Neural crest cell (in vitro differentiated cells): Measurements from ENCODE around the gene TRIM8. TPM values are rescaled to one million over a fixed set of nuclear protein-coding genes. Genes with fewer than 3 reads are reported as not detected.

ENCODE experiments used
- DNase-seq: peaks from one replicate; pipeline ENCODE4 v3.0.0; 2021; ENCODE audit warnings: low read depth, mixed read lengths, low spot score
- H3K27ac Mint-ChIP-seq: one replicate; pipeline ENCODE4 v1.8.0; 2021; ENCODE audit warnings: mild to moderate bottlenecking, mixed read lengths; ENCODE audit not compliant: unreplicated experiment
- H3K27me3 Mint-ChIP-seq: 2 replicates; pipeline ENCODE4 v1.8.0; 2021; ENCODE audit warnings: low read depth, mild to moderate bottlenecking, mixed read lengths
- H3K36me3 Mint-ChIP-seq: 2 replicates; pipeline ENCODE4 v1.8.0; 2021; ENCODE audit warnings: low read depth, mild to moderate bottlenecking, mixed read lengths
- H3K4me1 Mint-ChIP-seq: 2 replicates; pipeline ENCODE4 v1.8.0; 2021; ENCODE audit warnings: mixed read lengths
- H3K4me3 Mint-ChIP-seq: one replicate; pipeline ENCODE4 v1.8.0; 2021; ENCODE audit warnings: mild to moderate bottlenecking, mixed read lengths
- H3K9me3 Mint-ChIP-seq: 2 replicates; pipeline ENCODE4 v1.8.0; 2021; ENCODE audit warnings: mixed read lengths
- total RNA-seq: library from RNA; stranded (reverse); gene quantifications from 2 replicates; pipeline ENCODE4 v1.2.1, GENCODE V29; 2021
- TF ChIP-seq, protein P1 (sequence below): fragments of 200-600 bp; sonication (generic); conservative IDR thresholded peaks from 2 replicates; pipeline ENCODE4 v1.5.0; 2021; ENCODE audit warnings: antibody characterized with exemption, mild to moderate bottlenecking

Gene TRIM8
- total RNA-seq, 1 donor from 2014 or later: 76.9 TPM

- no peaks in the 10 kb centered on the region for H3K36me3 Mint-ChIP-seq
- H3K4me1 Mint-ChIP-seq: peaks cover 49% of the 10 kb centered on the region
- H3K9me3 Mint-ChIP-seq: no peaks in the 10 kb centered on the region
- peak overlapping the region; percentile 80 for H3K4me3 Mint-ChIP-seq
- no peak overlapping the region for H3K27ac Mint-ChIP-seq
- TF ChIP-seq, protein P1, sequence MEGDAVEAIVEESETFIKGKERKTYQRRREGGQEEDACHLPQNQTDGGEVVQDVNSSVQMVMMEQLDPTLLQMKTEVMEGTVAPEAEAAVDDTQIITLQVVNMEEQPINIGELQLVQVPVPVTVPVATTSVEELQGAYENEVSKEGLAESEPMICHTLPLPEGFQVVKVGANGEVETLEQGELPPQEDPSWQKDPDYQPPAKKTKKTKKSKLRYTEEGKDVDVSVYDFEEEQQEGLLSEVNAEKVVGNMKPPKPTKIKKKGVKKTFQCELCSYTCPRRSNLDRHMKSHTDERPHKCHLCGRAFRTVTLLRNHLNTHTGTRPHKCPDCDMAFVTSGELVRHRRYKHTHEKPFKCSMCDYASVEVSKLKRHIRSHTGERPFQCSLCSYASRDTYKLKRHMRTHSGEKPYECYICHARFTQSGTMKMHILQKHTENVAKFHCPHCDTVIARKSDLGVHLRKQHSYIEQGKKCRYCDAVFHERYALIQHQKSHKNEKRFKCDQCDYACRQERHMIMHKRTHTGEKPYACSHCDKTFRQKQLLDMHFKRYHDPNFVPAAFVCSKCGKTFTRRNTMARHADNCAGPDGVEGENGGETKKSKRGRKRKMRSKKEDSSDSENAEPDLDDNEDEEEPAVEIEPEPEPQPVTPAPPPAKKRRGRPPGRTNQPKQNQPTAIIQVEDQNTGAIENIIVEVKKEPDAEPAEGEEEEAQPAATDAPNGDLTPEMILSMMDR: no peak
- DNase-seq: no peak
- no peaks in the 10 kb centered on the region for H3K27me3 Mint-ChIP-seq
Observed at GRCh38 chr10:102668326-102669107, 24.2 kb downstream of the TRIM8 start.

DNA sequence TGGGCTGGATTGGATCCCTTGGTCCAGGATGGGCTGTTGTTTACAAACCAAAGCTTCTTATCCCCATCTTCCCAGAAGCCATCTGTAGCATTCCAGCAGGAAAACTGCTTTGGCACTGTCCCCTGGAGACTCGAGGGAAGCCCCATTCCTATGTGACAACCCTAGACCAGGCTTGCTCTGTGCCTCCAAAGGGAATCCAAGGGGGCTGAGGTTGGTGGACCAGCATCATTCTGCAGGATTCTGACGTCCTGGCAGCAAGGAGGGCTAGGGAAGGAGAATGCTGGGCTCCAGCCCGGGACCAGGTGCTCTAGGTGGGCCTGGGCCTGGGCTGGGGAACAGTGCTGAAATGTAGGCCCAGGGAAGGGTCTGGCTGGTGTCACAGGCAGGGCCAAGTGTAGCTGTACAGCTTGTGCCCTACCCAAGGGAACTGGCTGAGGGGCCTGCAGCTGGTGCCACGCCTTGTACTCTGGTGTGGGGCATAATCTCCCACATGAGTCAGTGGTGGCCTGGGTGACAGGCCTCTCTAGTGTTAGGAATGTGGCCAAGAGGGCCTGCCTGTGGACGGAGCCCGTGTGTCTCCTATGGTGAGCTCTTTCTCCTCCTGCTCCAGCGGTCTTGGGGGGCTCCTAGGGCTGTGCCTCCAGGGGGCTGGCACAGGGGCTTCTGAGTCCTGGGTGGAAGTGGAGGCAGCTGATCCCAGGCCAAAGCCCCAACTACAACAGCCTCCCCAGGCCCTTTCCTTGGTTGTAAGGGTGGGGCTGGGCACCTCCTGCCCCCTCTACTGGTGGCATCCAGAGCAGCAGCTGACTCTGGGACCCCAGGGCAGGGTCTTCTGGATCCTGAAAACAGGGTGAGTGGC is 25.2 kb downstream of the TRIM8 start:
- Mint-ChIP-seq H3K27ac (peak overlapping the region; percentile 75), H3K4me1 (peaks cover 56% of the 10 kb centered on the region), H3K9me3 (no peaks in the 10 kb centered on the region), H3K4me3 (no peak overlapping the region), H3K36me3 (no peaks in the 10 kb centered on the region), H3K27me3 (no peaks in the 10 kb centered on the region)
- DNase-seq: no peak
- TF ChIP-seq, protein P1: peak; percentile 48

GRCh38 chr10:102670065-102670670 is 25.9 kb downstream of the TRIM8 start:
- H3K27me3 Mint-ChIP-seq: no peaks in the 10 kb centered on the region
- H3K4me1 Mint-ChIP-seq: peaks cover 62% of the 10 kb centered on the region
- H3K36me3 Mint-ChIP-seq: no peaks in the 10 kb centered on the region
- H3K4me3 Mint-ChIP-seq: no peak overlapping the region
- TF ChIP-seq, protein P1: peak; percentile 5
- H3K9me3 Mint-ChIP-seq: no peaks in the 10 kb centered on the region
- no peak for DNase-seq
- peak overlapping the region; percentile 12 for H3K27ac Mint-ChIP-seq

GRCh38 chr10:102670871-102671434 is 26.7 kb downstream of the TRIM8 start:
- H3K27ac Mint-ChIP-seq: no peak overlapping the region
- TF ChIP-seq, protein P1: no peak
- H3K4me1 Mint-ChIP-seq: peaks cover 68% of the 10 kb centered on the region
- H3K9me3 Mint-ChIP-seq: no peaks in the 10 kb centered on the region
- no peak for DNase-seq
- H3K4me3 Mint-ChIP-seq: peak overlapping the region; percentile 72
- H3K36me3 Mint-ChIP-seq: no peaks in the 10 kb centered on the region
- no peaks in the 10 kb centered on the region for H3K27me3 Mint-ChIP-seq

- Mint-ChIP-seq H3K4me1 (peaks cover 76% of the 10 kb centered on the region), H3K27ac (peak overlapping the region; percentile 88), H3K9me3 (no peaks in the 10 kb centered on the region), H3K4me3 (peak overlapping the region; percentile 84), H3K36me3 (no peaks in the 10 kb centered on the region), H3K27me3 (no peaks in the 10 kb centered on the region)
- TF ChIP-seq, protein P1: no peak
- no peak for DNase-seq
Observed at GRCh38 chr10:102673236-102673818, 29.0 kb downstream of the TRIM8 start.
